ENCODE measurements around the gene OGFOD2.
"Not testable (repeated sequence)": the region's sequence is repeated elsewhere in the genome, so short reads cannot be mapped to it uniquely, and the experiment has no call there.

The OGFOD2 gene

GRCh38 chr12:123011701-123012100, 36.7 kb downstream of the OGFOD2 start:
- H4K20me1 ChIP-seq (ENCODE audit: insufficient read depth): no peaks in the 10 kb centered on the region
- no peak overlapping the region for H3K4me3 ChIP-seq (IDR thresholded peaks at IDR 0.05; ENCODE audit: insufficient read depth, low read depth, low read length)
- H3K27me3 ChIP-seq (ENCODE audit: insufficient read depth, low read depth): no peaks in the 10 kb centered on the region
- H3K27ac ChIP-seq: no peak overlapping the region
- H3K9ac ChIP-seq: no peak overlapping the region
- no peaks in the 10 kb centered on the region for H3K79me2 ChIP-seq (ENCODE audit: insufficient read depth, low read depth)
- no peaks in the 10 kb centered on the region for H3K4me1 ChIP-seq (ENCODE audit: low read depth, poor library complexity, severe bottlenecking)
- no peak overlapping the region for H2AFZ ChIP-seq (ENCODE audit: low read depth)
- TF ChIP-seq, protein P1, sequence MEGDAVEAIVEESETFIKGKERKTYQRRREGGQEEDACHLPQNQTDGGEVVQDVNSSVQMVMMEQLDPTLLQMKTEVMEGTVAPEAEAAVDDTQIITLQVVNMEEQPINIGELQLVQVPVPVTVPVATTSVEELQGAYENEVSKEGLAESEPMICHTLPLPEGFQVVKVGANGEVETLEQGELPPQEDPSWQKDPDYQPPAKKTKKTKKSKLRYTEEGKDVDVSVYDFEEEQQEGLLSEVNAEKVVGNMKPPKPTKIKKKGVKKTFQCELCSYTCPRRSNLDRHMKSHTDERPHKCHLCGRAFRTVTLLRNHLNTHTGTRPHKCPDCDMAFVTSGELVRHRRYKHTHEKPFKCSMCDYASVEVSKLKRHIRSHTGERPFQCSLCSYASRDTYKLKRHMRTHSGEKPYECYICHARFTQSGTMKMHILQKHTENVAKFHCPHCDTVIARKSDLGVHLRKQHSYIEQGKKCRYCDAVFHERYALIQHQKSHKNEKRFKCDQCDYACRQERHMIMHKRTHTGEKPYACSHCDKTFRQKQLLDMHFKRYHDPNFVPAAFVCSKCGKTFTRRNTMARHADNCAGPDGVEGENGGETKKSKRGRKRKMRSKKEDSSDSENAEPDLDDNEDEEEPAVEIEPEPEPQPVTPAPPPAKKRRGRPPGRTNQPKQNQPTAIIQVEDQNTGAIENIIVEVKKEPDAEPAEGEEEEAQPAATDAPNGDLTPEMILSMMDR (conservative IDR thresholded peaks at IDR 0.05; ENCODE audit: low read depth, low read length): no peak
- no peak overlapping the region for H3K4me2 ChIP-seq
- no peaks in the 10 kb centered on the region for H3K36me3 ChIP-seq (ENCODE audit: insufficient read depth)

DNA sequence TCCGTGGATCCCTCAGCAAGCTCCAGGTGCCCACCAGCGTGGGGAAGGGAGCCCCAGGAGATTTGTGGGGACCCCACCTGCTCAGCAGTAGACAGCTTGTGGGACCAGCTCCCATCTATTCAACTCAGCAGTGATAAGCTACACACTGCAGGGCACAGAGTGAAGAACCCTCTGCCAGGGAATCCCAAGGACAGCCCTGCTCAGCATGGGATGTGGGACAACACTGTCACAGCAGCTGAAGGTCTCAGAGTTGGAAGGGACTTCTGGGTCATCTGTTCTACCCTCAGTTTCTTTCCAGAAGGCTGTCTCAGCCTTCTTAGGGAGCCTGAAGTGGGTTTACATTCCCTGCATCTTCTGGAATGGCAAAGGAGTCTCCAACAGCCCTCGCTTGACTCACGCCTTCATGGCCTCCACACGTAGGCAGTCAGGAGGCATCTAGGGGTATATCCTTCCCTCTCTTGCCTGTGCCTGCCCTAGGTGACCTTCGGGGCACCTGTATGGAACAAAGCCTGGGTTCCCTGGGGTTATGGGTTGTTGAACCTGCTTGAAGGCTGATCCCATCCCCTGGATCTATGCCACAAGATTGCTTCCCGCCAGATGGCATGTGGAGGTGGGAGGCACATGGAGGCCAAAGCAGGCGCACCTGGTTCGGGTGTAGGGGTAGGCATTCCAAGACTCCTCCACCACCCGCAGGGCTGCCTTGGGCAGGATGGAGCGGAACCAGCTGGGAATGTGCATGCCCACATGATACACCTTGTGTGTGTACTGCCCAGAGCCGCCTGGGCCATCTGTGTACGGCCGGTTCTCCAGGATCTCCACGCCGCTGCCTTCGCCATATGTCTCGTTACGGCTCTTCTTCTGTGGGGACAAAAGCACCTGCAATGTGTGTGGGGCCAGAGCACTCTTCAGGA, 38.4 kb downstream of the OGFOD2 start:
- H2AFZ ChIP-seq (ENCODE audit: low read depth): no peak overlapping the region
- no peaks in the 10 kb centered on the region for H3K27me3 ChIP-seq (ENCODE audit: insufficient read depth, low read depth)
- H3K4me2 ChIP-seq: no peak overlapping the region
- H3K79me2 ChIP-seq (ENCODE audit: insufficient read depth, low read depth): no peaks in the 10 kb centered on the region
- no peak overlapping the region for H3K27ac ChIP-seq
- H3K4me3 ChIP-seq (IDR thresholded peaks at IDR 0.05; ENCODE audit: insufficient read depth, low read depth, low read length): no peak overlapping the region
- H3K36me3 ChIP-seq (ENCODE audit: insufficient read depth): no peaks in the 10 kb centered on the region
- H4K20me1 ChIP-seq (ENCODE audit: insufficient read depth): no peaks in the 10 kb centered on the region
- H3K4me1 ChIP-seq (ENCODE audit: low read depth, poor library complexity, severe bottlenecking): no peaks in the 10 kb centered on the region
- TF ChIP-seq, protein P1 (conservative IDR thresholded peaks at IDR 0.05; ENCODE audit: low read depth, low read length): no peak
- no peak overlapping the region for H3K9ac ChIP-seq

DNA sequence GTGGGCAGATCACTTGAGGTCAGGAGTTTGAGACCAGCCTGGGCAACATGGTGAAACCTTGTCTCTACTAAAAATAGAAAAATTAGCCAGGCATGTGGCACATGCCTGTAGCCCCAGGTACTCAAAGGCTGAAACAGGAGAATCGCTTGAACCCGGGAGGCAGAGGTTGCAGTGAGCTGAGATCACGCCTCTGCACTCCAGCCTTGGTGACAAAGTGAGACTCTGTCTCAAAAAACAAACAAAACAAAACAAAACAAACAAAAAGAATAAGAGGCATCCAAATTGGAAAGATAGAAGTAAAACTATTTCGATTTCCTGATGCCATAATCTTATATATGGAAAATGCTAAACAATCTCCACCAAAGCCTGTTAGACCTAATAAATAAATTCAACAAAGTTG, 39.4 kb downstream of the OGFOD2 start:
- H3K4me2 ChIP-seq; H3K4me1 ChIP-seq (ENCODE audit: low read depth, poor library complexity, severe bottlenecking); H3K27ac ChIP-seq; H3K4me3 ChIP-seq (IDR thresholded peaks at IDR 0.05; ENCODE audit: insufficient read depth, low read depth, low read length); H4K20me1 ChIP-seq (ENCODE audit: insufficient read depth); H3K27me3 ChIP-seq (ENCODE audit: insufficient read depth, low read depth); H3K36me3 ChIP-seq (ENCODE audit: insufficient read depth); H3K9ac ChIP-seq; H2AFZ ChIP-seq (ENCODE audit: low read depth); H3K79me2 ChIP-seq (ENCODE audit: insufficient read depth, low read depth): not testable (repeated sequence)

GRCh38 chr12:123017753-123018152, 42.7 kb downstream of the OGFOD2 start:
- TF ChIP-seq, protein P1 (conservative IDR thresholded peaks at IDR 0.05; ENCODE audit: low read depth, low read length): no peak
- no peak overlapping the region for H3K27ac ChIP-seq
- no peak overlapping the region for H3K4me2 ChIP-seq
- no peak overlapping the region for H2AFZ ChIP-seq (ENCODE audit: low read depth)
- no peak overlapping the region for H3K4me3 ChIP-seq (IDR thresholded peaks at IDR 0.05; ENCODE audit: insufficient read depth, low read depth, low read length)
- H3K79me2 ChIP-seq (ENCODE audit: insufficient read depth, low read depth): no peaks in the 10 kb centered on the region
- no peaks in the 10 kb centered on the region for H3K27me3 ChIP-seq (ENCODE audit: insufficient read depth, low read depth)
- H3K9ac ChIP-seq: no peak overlapping the region
- H3K36me3 ChIP-seq (ENCODE audit: insufficient read depth): no peaks in the 10 kb centered on the region
- H4K20me1 ChIP-seq (ENCODE audit: insufficient read depth): no peaks in the 10 kb centered on the region
- H3K4me1 ChIP-seq (ENCODE audit: low read depth, poor library complexity, severe bottlenecking): no peaks in the 10 kb centered on the region

DNA sequence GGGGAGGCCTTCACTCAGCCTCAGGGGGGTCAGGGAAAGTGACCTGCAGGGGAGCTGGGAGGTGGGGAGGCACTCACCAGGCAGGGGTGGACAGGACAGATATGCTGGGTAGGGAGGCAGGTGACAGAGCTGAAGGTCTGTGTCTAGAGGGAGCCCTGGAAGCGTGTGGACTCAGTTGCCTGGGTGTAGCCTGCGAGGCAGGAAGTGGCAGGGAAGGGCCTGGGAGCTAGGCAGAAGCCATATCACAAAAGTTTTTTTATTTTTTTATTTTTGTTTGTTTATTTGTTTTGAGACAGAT, 44.7 kb downstream of the OGFOD2 start:
- Histone ChIP-seq H3K36me3 (ENCODE audit: insufficient read depth) (no peaks in the 10 kb centered on the region), H3K4me1 (ENCODE audit: low read depth, poor library complexity, severe bottlenecking) (no peaks in the 10 kb centered on the region), H2AFZ (ENCODE audit: low read depth) (no peak overlapping the region), H3K4me2 (no peak overlapping the region), H3K9ac (no peak overlapping the region), H3K27me3 (ENCODE audit: insufficient read depth, low read depth) (no peaks in the 10 kb centered on the region), H4K20me1 (ENCODE audit: insufficient read depth) (no peaks in the 10 kb centered on the region), H3K4me3 (IDR thresholded peaks at IDR 0.05; ENCODE audit: insufficient read depth, low read depth, low read length) (no peak overlapping the region), H3K27ac (no peak overlapping the region), H3K79me2 (ENCODE audit: insufficient read depth, low read depth) (no peaks in the 10 kb centered on the region)
- TF ChIP-seq, protein P1 (conservative IDR thresholded peaks at IDR 0.05; ENCODE audit: low read depth, low read length): no peak

All from KMS-11 (cell line).